ENCODE data around the gene SENP8. TPM values are rescaled to one million over a fixed set of nuclear protein-coding genes. Genes with fewer than 3 reads are reported as not detected.

The SENP8 gene
- total RNA-seq, 1 experiment from 2014 or later, result 2.0 TPM

GRCh38 chr15:72139667-72140066, 21.5 kb downstream of the SENP8 start:
- POLR2A ChIA-PET (ENCODE audit: low non-redundant PET), result no interaction called here
- intact Hi-C loops (cut with micrococcal nuclease; ENCODE audit: unreplicated experiment), result no loop called here
- H3K36me3 ChIP-seq (ENCODE audit: insufficient read depth, low read length, poor library complexity, severe bottlenecking), result no peaks in the 10 kb centered on the region

GRCh38 chr15:72140088-72140487, 21.9 kb downstream of the SENP8 start:
- Histone ChIP-seq H3K27me3 (replicated peaks; ENCODE audit: insufficient read depth, low read depth, low read length, poor library complexity) (no peaks in the 10 kb centered on the region), H3K9me3 (ENCODE audit: low read depth, low read length, poor library complexity, severe bottlenecking) (no peaks in the 10 kb centered on the region), H3K27ac (ENCODE audit: low read depth, low read length, poor library complexity, severe bottlenecking) (no peak overlapping the region), H3K4me3 (ENCODE audit: low read depth, low read length, poor library complexity, severe bottlenecking) (no peak overlapping the region), H3K36me3 (ENCODE audit: insufficient read depth, low read length, poor library complexity, severe bottlenecking) (no peaks in the 10 kb centered on the region), H3K4me1 (ENCODE audit: insufficient read depth, low read length, poor library complexity, severe bottlenecking) (no peaks in the 10 kb centered on the region)
- TF ChIP-seq EZH2 (IDR thresholded peaks at IDR 0.05; ENCODE audit: borderline replicate concordance, low read depth, low read length, poor library complexity, severe bottlenecking) (no peak), CTCF (conservative IDR thresholded peaks at IDR 0.05; ENCODE audit: low read depth, low read length) (no peak)
- no TSS peak for BruUV-seq (replicated peaks)
- ChIA-PET CTCF (no interaction called here), POLR2A (ENCODE audit: low non-redundant PET) (no interaction called here)
- intact Hi-C loops (cut with micrococcal nuclease; ENCODE audit: unreplicated experiment), result no loop called here
- no peak for DNase-seq (ENCODE audit: low spot score)

More at GRCh38 chr15:72139667-72140066, 21.5 kb downstream of the SENP8 start:
- Histone ChIP-seq H3K9me3 (ENCODE audit: low read depth, low read length, poor library complexity, severe bottlenecking) (no peaks in the 10 kb centered on the region), H3K27ac (ENCODE audit: low read depth, low read length, poor library complexity, severe bottlenecking) (no peak overlapping the region), H3K4me3 (ENCODE audit: low read depth, low read length, poor library complexity, severe bottlenecking) (no peak overlapping the region), H3K27me3 (replicated peaks; ENCODE audit: insufficient read depth, low read depth, low read length, poor library complexity) (no peaks in the 10 kb centered on the region), H3K4me1 (ENCODE audit: insufficient read depth, low read length, poor library complexity, severe bottlenecking) (no peaks in the 10 kb centered on the region)
- BruUV-seq (replicated peaks), result no TSS peak
- CTCF ChIA-PET, result no interaction called here
- TF ChIP-seq EZH2 (IDR thresholded peaks at IDR 0.05; ENCODE audit: borderline replicate concordance, low read depth, low read length, poor library complexity, severe bottlenecking), result no peak
- TF ChIP-seq CTCF (conservative IDR thresholded peaks at IDR 0.05; ENCODE audit: low read depth, low read length), result no peak
- no peak for DNase-seq (ENCODE audit: low spot score)

GRCh38 chr15:72141171-72142084, 23.2 kb downstream of the SENP8 start:
- H3K4me3 ChIP-seq (ENCODE audit: low read depth, low read length, poor library complexity, severe bottlenecking), result no peak overlapping the region
- CTCF ChIA-PET, result no interaction called here
- no peaks in the 10 kb centered on the region for H3K9me3 ChIP-seq (ENCODE audit: low read depth, low read length, poor library complexity, severe bottlenecking)
- H3K27me3 ChIP-seq (replicated peaks; ENCODE audit: insufficient read depth, low read depth, low read length, poor library complexity), result no peaks in the 10 kb centered on the region
- TF ChIP-seq CTCF (conservative IDR thresholded peaks at IDR 0.05; ENCODE audit: low read depth, low read length) (no peak), EZH2 (IDR thresholded peaks at IDR 0.05; ENCODE audit: borderline replicate concordance, low read depth, low read length, poor library complexity, severe bottlenecking) (no peak)
- no TSS peak for BruUV-seq (replicated peaks)
- H3K27ac ChIP-seq (ENCODE audit: low read depth, low read length, poor library complexity, severe bottlenecking), result no peak overlapping the region
- intact Hi-C loops (cut with micrococcal nuclease; ENCODE audit: unreplicated experiment), result no loop called here
- POLR2A ChIA-PET (ENCODE audit: low non-redundant PET), result interaction anchor here (0.6 kb wide), 1 partner anchor 336 kb away, joined by 3 read pairs; no protein-coding TSS in a partner anchor
- no peaks in the 10 kb centered on the region for H3K36me3 ChIP-seq (ENCODE audit: insufficient read depth, low read length, poor library complexity, severe bottlenecking)
- no peak for DNase-seq (ENCODE audit: low spot score)
- H3K4me1 ChIP-seq (ENCODE audit: insufficient read depth, low read length, poor library complexity, severe bottlenecking), result no peaks in the 10 kb centered on the region

All from A673 (cell line).